ENCODE results near the gene DDA1. TPM values are rescaled to one million over a fixed set of nuclear protein-coding genes. Genes with fewer than 3 reads are reported as not detected.

The DDA1 gene
- total and polyA plus RNA-seq, 9 of the 15 experiments (the other 6 are each of a cell fraction or from before 2014, with no cell fraction given): 1.4 to 83.8 (median 33.8) TPM

DNA sequence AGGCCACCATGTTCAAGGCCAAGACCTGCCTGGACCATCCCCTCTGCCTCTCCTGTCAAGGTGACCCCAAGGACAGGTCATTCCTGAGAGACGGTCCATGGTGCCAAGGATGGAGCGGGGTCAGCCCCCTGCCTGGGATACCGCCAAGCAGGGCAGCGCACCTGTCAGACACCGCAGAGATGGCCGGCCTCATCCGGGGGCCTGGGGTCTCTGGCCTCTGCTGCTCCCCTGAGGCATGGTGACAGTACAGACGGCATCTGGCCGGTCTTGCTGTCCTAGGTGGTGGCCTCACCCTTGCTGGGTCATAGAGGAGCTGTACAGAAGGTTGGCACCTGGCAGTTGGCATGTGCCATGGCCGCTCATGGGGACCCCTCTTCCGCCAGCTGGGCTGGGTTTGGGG, 11.1 kb downstream of the DDA1 start:
- Histone ChIP-seq H3K9me3 (replicated peaks; ENCODE audit: control insufficient read depth, insufficient read depth, low read depth, low read length) (no peaks in the 10 kb centered on the region), H4K20me1 (replicated peaks; ENCODE audit: control insufficient read depth, insufficient read depth, low read length) (no peaks in the 10 kb centered on the region), H3K27ac (ENCODE audit: extremely low read depth, low read depth, low read length) (no peak overlapping the region), H3K9ac (ENCODE audit: insufficient read depth in 1 of 2, low read depth in 2 of 2, low read length in 2 of 2) (no peak overlapping the region), H2AFZ (ENCODE audit: low read depth, low read length) (no peak overlapping the region), H3K27me3 (ENCODE audit: control insufficient read depth in 2 of 2, insufficient read depth in 2 of 2, low read length in 2 of 2) (no peaks in the 10 kb centered on the region), H3K4me2 (ENCODE audit: insufficient read depth, low read length) (no peak overlapping the region), H3K79me2 (ENCODE audit: control insufficient read depth, insufficient read depth, low read length) (no peaks in the 10 kb centered on the region; the same call in 2 of the 3 replicates), H3K36me3 (ENCODE audit: control insufficient read depth, insufficient read depth, low read length) (peaks cover 54% of the 10 kb centered on the region), H3K4me1 (replicated peaks in 1 of 2; ENCODE audit: control insufficient read depth in 2 of 2, insufficient read depth in 2 of 2, low read length in 2 of 2) (peaks cover 5 to 39% of the 10 kb centered on the region in 2 experiments; a peak in 4 of 5 replicates), H3K9me1 (ENCODE audit: control insufficient read depth, insufficient read depth, low read length) (no peaks in the 10 kb centered on the region), H3K4me3 (no peak overlapping the region)
- ChIA-PET CTCF (ENCODE audit: low intra/inter-chr PET ratio) (no interaction called here), POLR2A (interaction anchor here (6.9 kb wide), 1 partner anchor 14 kb away, joined by 41 read pairs; the partner anchor contains the start of gene ANO8)
- in situ Hi-C loops (cut with MboI): no loop called here
- no TSS peak for BruUV-seq (replicated peaks)
- no peak for ATAC-seq
- WGBS (ENCODE audit: insufficient coverage, low coverage, missing lambda C conversion rate): 78% methylated on average over 9 of the region's 11 CpGs
- DNase-seq (ENCODE audit: extremely low read depth in 1 of 4, low spot score in 3 of 4): no peak
- intact Hi-C loops (cut with micrococcal nuclease): no loop called here
- FAIRE-seq: no peak
- TF ChIP-seq ZNF175 (CRISPR knock-in tag; IDR thresholded peaks at IDR 0.05; ENCODE audit: low read depth) (no peak), ETV1 (tag; conservative IDR thresholded peaks at IDR 0.05; ENCODE audit: low read depth) (no peak), NFIC (IDR thresholded peaks at IDR 0.05) (no peak), RFX5 (IDR thresholded peaks at IDR 0.05; ENCODE audit: low read depth, low read length) (no peak), RBM25 (IDR thresholded peaks at IDR 0.05; ENCODE audit: low read depth, low read length, severe bottlenecking) (no peak), POLR2G (IDR thresholded peaks at IDR 0.05; ENCODE audit: low read depth, low read length) (peak; percentile 50; the same call in 1 of the 2 replicates), SAFB2 (IDR thresholded peaks at IDR 0.05; ENCODE audit: borderline replicate concordance, low read depth, low read length, severe bottlenecking) (no peak)
- TF ChIP-seq, protein P1, sequence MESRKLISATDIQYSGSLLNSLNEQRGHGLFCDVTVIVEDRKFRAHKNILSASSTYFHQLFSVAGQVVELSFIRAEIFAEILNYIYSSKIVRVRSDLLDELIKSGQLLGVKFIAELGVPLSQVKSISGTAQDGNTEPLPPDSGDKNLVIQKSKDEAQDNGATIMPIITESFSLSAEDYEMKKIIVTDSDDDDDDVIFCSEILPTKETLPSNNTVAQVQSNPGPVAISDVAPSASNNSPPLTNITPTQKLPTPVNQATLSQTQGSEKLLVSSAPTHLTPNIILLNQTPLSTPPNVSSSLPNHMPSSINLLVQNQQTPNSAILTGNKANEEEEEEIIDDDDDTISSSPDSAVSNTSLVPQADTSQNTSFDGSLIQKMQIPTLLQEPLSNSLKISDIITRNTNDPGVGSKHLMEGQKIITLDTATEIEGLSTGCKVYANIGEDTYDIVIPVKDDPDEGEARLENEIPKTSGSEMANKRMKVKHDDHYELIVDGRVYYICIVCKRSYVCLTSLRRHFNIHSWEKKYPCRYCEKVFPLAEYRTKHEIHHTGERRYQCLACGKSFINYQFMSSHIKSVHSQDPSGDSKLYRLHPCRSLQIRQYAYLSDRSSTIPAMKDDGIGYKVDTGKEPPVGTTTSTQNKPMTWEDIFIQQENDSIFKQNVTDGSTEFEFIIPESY (CRISPR knock-in tag; IDR thresholded peaks at IDR 0.05): 0 out of 2 replicates have a peak, but pooled peaks have one; percentile 20
- TF ChIP-seq, protein P2, sequence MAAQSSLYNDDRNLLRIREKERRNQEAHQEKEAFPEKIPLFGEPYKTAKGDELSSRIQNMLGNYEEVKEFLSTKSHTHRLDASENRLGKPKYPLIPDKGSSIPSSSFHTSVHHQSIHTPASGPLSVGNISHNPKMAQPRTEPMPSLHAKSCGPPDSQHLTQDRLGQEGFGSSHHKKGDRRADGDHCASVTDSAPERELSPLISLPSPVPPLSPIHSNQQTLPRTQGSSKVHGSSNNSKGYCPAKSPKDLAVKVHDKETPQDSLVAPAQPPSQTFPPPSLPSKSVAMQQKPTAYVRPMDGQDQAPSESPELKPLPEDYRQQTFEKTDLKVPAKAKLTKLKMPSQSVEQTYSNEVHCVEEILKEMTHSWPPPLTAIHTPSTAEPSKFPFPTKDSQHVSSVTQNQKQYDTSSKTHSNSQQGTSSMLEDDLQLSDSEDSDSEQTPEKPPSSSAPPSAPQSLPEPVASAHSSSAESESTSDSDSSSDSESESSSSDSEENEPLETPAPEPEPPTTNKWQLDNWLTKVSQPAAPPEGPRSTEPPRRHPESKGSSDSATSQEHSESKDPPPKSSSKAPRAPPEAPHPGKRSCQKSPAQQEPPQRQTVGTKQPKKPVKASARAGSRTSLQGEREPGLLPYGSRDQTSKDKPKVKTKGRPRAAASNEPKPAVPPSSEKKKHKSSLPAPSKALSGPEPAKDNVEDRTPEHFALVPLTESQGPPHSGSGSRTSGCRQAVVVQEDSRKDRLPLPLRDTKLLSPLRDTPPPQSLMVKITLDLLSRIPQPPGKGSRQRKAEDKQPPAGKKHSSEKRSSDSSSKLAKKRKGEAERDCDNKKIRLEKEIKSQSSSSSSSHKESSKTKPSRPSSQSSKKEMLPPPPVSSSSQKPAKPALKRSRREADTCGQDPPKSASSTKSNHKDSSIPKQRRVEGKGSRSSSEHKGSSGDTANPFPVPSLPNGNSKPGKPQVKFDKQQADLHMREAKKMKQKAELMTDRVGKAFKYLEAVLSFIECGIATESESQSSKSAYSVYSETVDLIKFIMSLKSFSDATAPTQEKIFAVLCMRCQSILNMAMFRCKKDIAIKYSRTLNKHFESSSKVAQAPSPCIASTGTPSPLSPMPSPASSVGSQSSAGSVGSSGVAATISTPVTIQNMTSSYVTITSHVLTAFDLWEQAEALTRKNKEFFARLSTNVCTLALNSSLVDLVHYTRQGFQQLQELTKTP (IDR thresholded peaks at IDR 0.05; ENCODE audit: low read depth in 1 of 2, partially characterized antibody in 2 of 2): no peak

Measured in K562 (cell line).